NOMO-1 (cell line): ENCODE results near the gene COQ4.

Experiments
- DNase-seq, 2 experiments: peaks; one replicate each; lab custom pipeline; 2025; ENCODE audit not compliant: unreplicated experiment in 2 of 2; lab: John Stamatoyannopoulos, UW

Gene COQ4

GRCh38 chr9:128370752-128371629, 48.4 kb downstream of the COQ4 start, which contains the start of gene URM1:
TSS of gene URM1 (plus strand) at chr9:128371374. CDS start at chr9:128371381, 7 bp downstream.
- peak; percentile 96 to 98 for DNase-seq

DNA sequence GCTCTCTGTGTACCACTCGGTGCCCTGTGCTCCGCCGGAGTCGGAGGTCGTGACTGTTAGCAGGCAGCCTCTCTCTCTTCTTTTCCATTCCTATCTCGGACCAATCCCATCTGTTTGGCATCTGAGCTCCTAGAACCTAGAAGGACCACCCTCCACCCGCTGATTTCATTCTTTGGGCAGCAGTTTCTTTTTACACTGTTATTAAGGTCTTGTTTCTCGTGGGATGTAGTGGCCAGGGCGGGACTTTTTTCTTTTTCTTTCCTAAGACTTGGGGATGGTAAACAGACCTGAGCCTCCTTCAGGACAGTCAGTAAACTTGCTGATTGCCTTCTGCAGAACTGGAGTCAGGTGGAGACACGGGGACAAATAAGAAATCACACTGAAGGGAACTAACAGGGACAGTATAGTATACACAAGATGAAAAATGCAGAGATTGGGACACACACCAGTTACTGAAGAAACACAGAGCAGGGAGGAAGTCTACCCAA, 49.0 kb downstream of the COQ4 start:
- DNase-seq: no peak

- peak in 1 of 2 experiments; percentile 3 for DNase-seq
These were observed 49.6 kb downstream of the COQ4 start for GRCh38 chr9:128372188-128372641.

GRCh38 chr9:128372784-128373183, 50.1 kb downstream of the COQ4 start:
- no peak for DNase-seq

DNA sequence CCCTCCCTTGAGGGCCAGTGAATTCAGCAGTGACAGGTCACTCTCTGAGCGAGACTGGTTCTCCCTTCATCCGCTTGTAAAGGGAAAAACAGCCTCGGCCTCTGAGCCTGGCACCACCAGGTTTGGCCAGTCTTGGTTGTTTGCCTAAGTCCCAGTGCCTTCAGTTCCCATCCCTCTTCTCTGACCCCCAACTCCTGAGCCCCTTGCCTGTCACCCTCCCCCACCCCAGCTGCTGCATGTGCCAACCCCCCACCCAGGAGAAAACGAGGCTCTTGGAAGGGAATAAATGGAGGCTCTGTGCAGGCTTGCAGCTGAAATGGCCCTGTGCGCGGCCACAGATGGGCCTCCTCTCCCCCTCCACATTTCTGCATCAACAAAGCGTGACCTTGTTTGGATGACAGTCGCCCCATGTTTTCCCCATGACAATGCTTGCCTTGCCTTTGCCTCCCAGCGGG, 51.6 kb downstream of the COQ4 start:
- no peak for DNase-seq

DNA sequence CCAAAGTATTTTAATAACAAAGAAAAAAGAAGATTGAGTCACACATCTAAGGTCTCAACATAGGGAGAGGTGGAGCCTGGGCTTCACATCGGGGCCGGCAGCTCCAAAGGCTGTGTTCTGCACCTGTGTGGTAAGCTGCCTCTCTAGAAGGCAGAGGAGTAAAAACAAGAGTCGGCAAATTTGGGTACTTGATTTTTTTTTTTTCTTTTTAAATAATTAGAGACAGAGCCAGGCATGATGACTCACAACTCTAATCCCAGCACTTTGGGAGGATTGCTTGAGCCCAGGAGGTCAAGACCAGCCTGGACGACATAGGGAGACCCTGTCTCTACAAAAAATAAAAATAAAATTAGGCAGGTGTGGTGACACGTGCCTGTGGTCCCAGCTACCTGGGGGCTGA, 53.2 kb downstream of the COQ4 start:
- DNase-seq: no peak

DNA sequence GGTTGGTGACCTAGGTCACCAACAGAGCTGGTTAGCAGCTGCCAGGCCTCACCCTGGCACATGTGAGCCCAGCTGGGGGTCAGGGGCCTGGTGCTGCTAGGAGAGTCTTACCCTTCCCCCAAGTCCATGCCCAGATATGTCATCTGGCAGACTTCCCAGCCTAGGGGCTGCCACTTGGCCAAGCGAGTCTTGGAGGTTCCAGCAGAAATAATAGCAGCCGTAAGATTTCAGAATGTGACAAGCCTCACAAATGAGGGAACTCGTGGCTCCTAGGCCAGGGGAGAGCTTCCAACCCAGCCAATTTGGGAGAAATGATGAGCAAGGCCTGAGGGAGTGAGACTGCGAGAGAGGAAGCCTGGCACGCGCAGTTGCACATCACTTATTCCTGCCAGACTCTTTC, 59.6 kb downstream of the COQ4 start:
- DNase-seq: no peak

- no peak for DNase-seq
These were observed 60.5 kb downstream of the COQ4 start for GRCh38 chr9:128383007-128383753.
